ENCODE results near the gene GALNS. TPM values are rescaled to one million over a fixed set of nuclear protein-coding genes. Genes with fewer than 3 reads are reported as not detected.
"Not testable (repeated sequence)": the region's sequence is repeated elsewhere in the genome, so short reads cannot be mapped to it uniquely, and the experiment has no call there.

GALNS gene
- polyA plus RNA-seq, 5 donors: 19.8 to 33.1 (median 26.7) TPM

- no peak for DNase-seq
Observed at GRCh38 chr16:88892065-88892464, 35.3 kb upstream of the GALNS start.

GRCh38 chr16:88891083-88891482, 34.3 kb upstream of the GALNS start:
- no peak for DNase-seq

GRCh38 chr16:88889702-88890352, 33.1 kb upstream of the GALNS start:
- DNase-seq: not testable (repeated sequence)

- no peak for DNase-seq
Observed at GRCh38 chr16:88888461-88889387, 32.0 kb upstream of the GALNS start.

- DNase-seq: no peak
Observed at GRCh38 chr16:88888057-88888456, 31.3 kb upstream of the GALNS start.

- DNase-seq: peak; percentile 96
Observed at GRCh38 chr16:88886845-88887521, 30.2 kb upstream of the GALNS start.

- peak in 1 of 2 donors; percentile 24 for DNase-seq
Observed at GRCh38 chr16:88886420-88886844, 29.7 kb upstream of the GALNS start.

- DNase-seq: no peak
Observed at GRCh38 chr16:88885693-88886280, 29.0 kb upstream of the GALNS start.

- DNase-seq: no peak
Observed at GRCh38 chr16:88884569-88885271, 28.0 kb upstream of the GALNS start.

- no peak for DNase-seq
Observed at GRCh38 chr16:88883946-88884345, 27.2 kb upstream of the GALNS start.

- no peak for DNase-seq
Observed at GRCh38 chr16:88883117-88883895, 26.6 kb upstream of the GALNS start.

- DNase-seq: no peak
Observed at GRCh38 chr16:88882358-88883030, 25.7 kb upstream of the GALNS start.

- no peak for DNase-seq
Observed at GRCh38 chr16:88881675-88882357, 25.1 kb upstream of the GALNS start.

- DNase-seq: no peak
Observed at GRCh38 chr16:88881007-88881615, 24.4 kb upstream of the GALNS start.

- DNase-seq: no peak
Observed at GRCh38 chr16:88880226-88881006, 23.7 kb upstream of the GALNS start.

GRCh38 chr16:88879788-88880055, 23.0 kb upstream of the GALNS start:
- DNase-seq: no peak

- DNase-seq: no peak
Observed at GRCh38 chr16:88878967-88879787, 22.4 kb upstream of the GALNS start.
